Breast epithelium (tissue), 4 donors: ENCODE measurements around the gene CCND1. TPM values are rescaled to one million over a fixed set of nuclear protein-coding genes. Genes with fewer than 3 reads are reported as not detected.

Experiments
- DNase-seq, 2 donors: peaks; one replicate each; pipeline ENCODE4 v3.0.0-alpha.2; 2019; ENCODE audit warnings: low spot score in 2 of 2
- H3K27ac ChIP-seq, 2 donors: fragments of 200-600 bp; sonication (generic) in 1 of 2; one replicate each; pipeline ENCODE4 v1.5.1; 2016 to 2019; ENCODE audit warnings: mild to moderate bottlenecking in 1 of 2
- H3K27me3 ChIP-seq, 2 donors: fragments of 200-600 bp; sonication (generic) in 1 of 2; one replicate each; pipeline versions ENCODE4 v1.5.1 to v1.6.0; 2017 to 2019; ENCODE audit warnings: control low read depth in 1 of 2, mild to moderate bottlenecking in 1 of 2
- H3K36me3 ChIP-seq: fragments of 200-600 bp; one replicate; pipeline ENCODE4 v1.5.1; 2019
- H3K4me1 ChIP-seq, 2 donors: fragments of 200-600 bp; sonication (generic); one replicate each; pipeline ENCODE4 v1.5.1; 2016 to 2019; ENCODE audit warnings: control low read depth in 1 of 2
- H3K4me3 ChIP-seq, 3 donors: fragments of 200-600 bp; sonication (generic); 1 replicate in 2 of 3; 2 replicates in 1 of 3; pipeline ENCODE4 v1.5.1; 2016 to 2019; ENCODE audit warnings: mild to moderate bottlenecking in 3 of 3, moderate library complexity in 2 of 3
- H3K9me3 ChIP-seq, 2 donors: fragments of 200-600 bp; sonication (generic) in 1 of 2; one replicate each; pipeline ENCODE4 v1.5.1; 2016 to 2019; ENCODE audit warnings: control low read depth in 1 of 2
- POLR2A ChIP-seq: fragments of 450-650 bp; IDR thresholded peaks from one replicate; pipeline ENCODE4 v1.6.1; 2016; ENCODE audit warnings: antibody characterized with exemption, mild to moderate bottlenecking, moderate library complexity
- POLR2AphosphoS5 ChIP-seq, 3 donors: sonication (generic); formaldehyde crosslinking; IDR thresholded peaks; one replicate each; pipeline ENCODE4 v1.6.1; 2017; ENCODE audit warnings: antibody characterized with exemption in 3 of 3
- intact Hi-C: fragments of 100-400 bp; cut with DNase I; formaldehyde crosslinking; loops from one replicate; pipeline ENCODE4 v1.15.1; 2023; ENCODE audit warnings: low total_unique reads
- total RNA-seq, 3 donors: library from RNA; depleted of rRNA; stranded (reverse); fragments of >200 nt; gene quantifications; one replicate each; pipeline ENCODE4 v1.1.0, GENCODE V29; 2016
- TF ChIP-seq, protein P1 (sequence below), 3 donors: fragments of 450-650 bp; IDR thresholded peaks; one replicate each; pipeline ENCODE4 v1.5.1; 2016 to 2017; ENCODE audit warnings: antibody characterized with exemption in 3 of 3, mild to moderate bottlenecking in 3 of 3, moderate library complexity in 3 of 3

The CCND1 gene
- total RNA-seq, 3 donors from 2014 or later = 42.3 to 199 (median 99.0) TPM

DNA sequence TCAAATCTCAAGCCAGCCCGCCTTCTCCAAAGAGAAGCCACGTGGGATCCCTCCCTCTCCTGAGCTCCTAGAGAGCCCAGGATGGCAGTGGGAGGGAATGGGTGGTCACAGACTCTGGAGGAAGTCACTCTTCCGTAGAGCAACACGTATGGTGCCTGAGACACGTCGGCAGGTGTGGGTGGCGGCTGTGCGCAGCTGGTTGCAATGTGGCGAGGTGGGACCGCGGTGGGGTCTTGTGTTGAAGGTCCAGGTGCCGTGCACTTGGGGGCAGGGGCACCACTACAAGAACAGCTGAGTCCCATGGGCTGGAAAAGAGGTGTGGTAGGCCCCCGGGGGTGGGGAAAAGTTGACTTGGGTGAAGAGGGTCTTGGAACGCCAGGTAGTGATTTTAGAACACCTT is 13.4 kb upstream of the CCND1 start:
- Histone ChIP-seq H3K4me3 (no peak overlapping the region), H3K9me3 (no peaks in the 10 kb centered on the region), H3K36me3 (no peaks in the 10 kb centered on the region), H3K4me1 (no peaks in the 10 kb centered on the region), H3K27ac (no peak overlapping the region), H3K27me3 (no peaks in the 10 kb centered on the region)
- TF ChIP-seq, protein P1, sequence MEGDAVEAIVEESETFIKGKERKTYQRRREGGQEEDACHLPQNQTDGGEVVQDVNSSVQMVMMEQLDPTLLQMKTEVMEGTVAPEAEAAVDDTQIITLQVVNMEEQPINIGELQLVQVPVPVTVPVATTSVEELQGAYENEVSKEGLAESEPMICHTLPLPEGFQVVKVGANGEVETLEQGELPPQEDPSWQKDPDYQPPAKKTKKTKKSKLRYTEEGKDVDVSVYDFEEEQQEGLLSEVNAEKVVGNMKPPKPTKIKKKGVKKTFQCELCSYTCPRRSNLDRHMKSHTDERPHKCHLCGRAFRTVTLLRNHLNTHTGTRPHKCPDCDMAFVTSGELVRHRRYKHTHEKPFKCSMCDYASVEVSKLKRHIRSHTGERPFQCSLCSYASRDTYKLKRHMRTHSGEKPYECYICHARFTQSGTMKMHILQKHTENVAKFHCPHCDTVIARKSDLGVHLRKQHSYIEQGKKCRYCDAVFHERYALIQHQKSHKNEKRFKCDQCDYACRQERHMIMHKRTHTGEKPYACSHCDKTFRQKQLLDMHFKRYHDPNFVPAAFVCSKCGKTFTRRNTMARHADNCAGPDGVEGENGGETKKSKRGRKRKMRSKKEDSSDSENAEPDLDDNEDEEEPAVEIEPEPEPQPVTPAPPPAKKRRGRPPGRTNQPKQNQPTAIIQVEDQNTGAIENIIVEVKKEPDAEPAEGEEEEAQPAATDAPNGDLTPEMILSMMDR (IDR thresholded peaks at IDR 0.05) = no peak
- TF ChIP-seq POLR2AphosphoS5 (IDR thresholded peaks at IDR 0.05) (no peak), POLR2A (no peak)
- DNase-seq = no peak
- intact Hi-C loops = no loop called here

DNA sequence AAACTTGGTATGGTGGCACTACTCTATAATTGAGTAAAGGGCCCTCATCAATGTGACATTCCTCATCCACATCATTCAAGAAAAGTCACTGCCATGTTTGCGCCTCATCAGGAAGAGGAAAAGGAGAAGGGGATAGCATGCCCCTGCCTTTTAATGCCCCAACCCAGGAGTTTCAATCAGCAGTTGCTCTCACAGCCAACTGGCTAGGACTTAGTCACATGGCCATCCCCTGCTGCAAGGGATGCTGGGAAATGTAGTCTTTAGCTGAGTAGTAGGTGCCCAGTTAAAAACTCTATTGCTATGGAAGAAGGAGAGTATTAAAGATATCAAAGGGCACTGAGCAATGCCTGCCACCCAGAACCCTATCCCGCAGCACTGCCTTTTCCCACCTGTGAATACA is 10.9 kb upstream of the CCND1 start:
- TF ChIP-seq POLR2AphosphoS5 (IDR thresholded peaks at IDR 0.05) = no peak
- no peak for TF ChIP-seq POLR2A
- TF ChIP-seq, protein P1 (IDR thresholded peaks at IDR 0.05) = no peak
- Histone ChIP-seq H3K27me3 (no peaks in the 10 kb centered on the region), H3K36me3 (no peaks in the 10 kb centered on the region), H3K27ac (no peak overlapping the region), H3K4me3 (no peak overlapping the region), H3K4me1 (no peaks in the 10 kb centered on the region), H3K9me3 (no peaks in the 10 kb centered on the region)
- intact Hi-C loops = loop anchor here (10.0 kb wide), 1 partner anchor 1905 kb away; no protein-coding TSS in a partner anchor
- no peak for DNase-seq

DNA sequence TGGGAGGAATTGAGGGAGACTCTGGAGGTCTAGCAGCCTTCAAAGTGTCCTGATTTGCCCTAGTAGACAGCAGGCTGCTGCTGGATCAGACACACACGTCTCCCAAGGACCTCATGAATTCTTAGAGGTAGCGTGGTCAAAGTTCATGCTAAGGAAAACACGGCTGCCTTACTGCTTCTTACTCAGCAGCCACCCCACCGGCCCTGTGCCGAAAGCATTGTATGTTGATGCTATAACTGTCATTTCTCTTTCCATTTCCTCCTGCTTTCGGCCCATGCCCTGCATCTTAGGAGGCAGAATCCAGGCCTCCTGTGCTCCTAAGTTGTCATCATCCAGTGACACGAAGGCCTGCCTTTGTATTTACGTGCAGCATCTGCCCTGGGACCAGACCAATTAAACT is 10.5 kb upstream of the CCND1 start:
- Histone ChIP-seq H3K27me3 (no peaks in the 10 kb centered on the region), H3K4me3 (no peak overlapping the region), H3K4me1 (no peaks in the 10 kb centered on the region), H3K27ac (no peak overlapping the region), H3K9me3 (no peaks in the 10 kb centered on the region), H3K36me3 (no peaks in the 10 kb centered on the region)
- intact Hi-C loops = loop anchor here (10.0 kb wide), 1 partner anchor 1906 kb away; no protein-coding TSS in a partner anchor
- no peak for DNase-seq
- TF ChIP-seq, protein P1 (IDR thresholded peaks at IDR 0.05) = no peak
- no peak for TF ChIP-seq POLR2A
- TF ChIP-seq POLR2AphosphoS5 (IDR thresholded peaks at IDR 0.05) = no peak

DNA sequence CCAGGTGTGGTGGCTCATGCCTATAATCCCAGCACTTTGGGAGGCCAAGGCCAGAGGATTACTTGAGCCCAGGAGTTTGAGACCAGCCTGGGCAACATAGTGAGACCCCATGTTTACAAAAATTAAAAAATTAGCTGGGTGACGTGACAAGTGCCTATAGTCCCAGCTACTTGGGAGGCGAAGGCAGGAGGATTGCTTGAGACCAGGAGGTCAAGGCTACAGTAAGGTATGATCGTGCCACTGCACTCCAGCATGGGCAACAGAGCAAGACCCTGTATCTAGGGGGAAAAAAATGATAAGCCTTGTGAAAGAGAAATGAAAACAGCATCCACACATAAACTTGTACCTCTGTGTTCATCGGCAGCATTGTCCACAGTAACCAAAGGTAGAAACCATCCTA is 8.1 kb upstream of the CCND1 start:
- TF ChIP-seq POLR2AphosphoS5 (IDR thresholded peaks at IDR 0.05) = no peak
- TF ChIP-seq POLR2A = no peak
- TF ChIP-seq, protein P1 (IDR thresholded peaks at IDR 0.05) = no peak
- no peaks in the 10 kb centered on the region for H3K36me3 ChIP-seq
- H3K4me3 ChIP-seq = no peak overlapping the region
- peaks cover 0 to 9% of the 10 kb centered on the region in 2 donors for H3K27me3 ChIP-seq
- H3K27ac ChIP-seq = no peak overlapping the region
- no peaks in the 10 kb centered on the region for H3K9me3 ChIP-seq
- DNase-seq = no peak
- H3K4me1 ChIP-seq = peaks cover 0 to 13% of the 10 kb centered on the region in 2 donors
- intact Hi-C loops = loop anchor here (10.0 kb wide), 1 partner anchor 1908 kb away; no protein-coding TSS in a partner anchor

DNA sequence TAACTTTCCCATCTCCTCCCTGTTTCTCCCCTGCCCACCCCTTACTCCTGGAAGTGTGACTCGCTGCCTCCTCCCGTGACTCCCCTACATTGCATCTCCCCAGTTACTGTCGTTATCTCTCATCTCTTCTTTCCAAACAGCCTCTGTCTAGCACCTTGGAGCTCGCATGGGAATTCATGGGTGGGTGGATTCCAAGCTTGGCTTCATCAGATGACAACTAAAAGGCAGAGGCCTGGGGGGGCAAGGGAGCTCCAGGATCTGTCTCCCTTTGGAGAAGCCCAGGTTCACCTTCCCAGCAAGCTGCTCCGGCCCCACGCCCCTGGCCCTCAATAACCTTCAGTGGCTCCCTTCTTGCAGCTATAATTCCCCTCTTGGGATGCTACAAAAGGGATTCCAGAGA is 6.9 kb upstream of the CCND1 start:
- DNase-seq = no peak
- TF ChIP-seq, protein P1 (IDR thresholded peaks at IDR 0.05) = no peak
- TF ChIP-seq POLR2AphosphoS5 (IDR thresholded peaks at IDR 0.05) (no peak), POLR2A (no peak)
- Histone ChIP-seq H3K27me3 (peaks cover 0 to 14% of the 10 kb centered on the region in 2 donors), H3K27ac (no peak overlapping the region), H3K4me1 (peaks cover 1 to 22% of the 10 kb centered on the region in 2 donors), H3K4me3 (no peak overlapping the region), H3K9me3 (no peaks in the 10 kb centered on the region), H3K36me3 (no peaks in the 10 kb centered on the region)
- intact Hi-C loops = loop anchor here (10.0 kb wide), 1 partner anchor 1909 kb away; no protein-coding TSS in a partner anchor
